B cell (primary cell): ENCODE data around the gene CLRN1.
"Not testable (repeated sequence)": the region's sequence is repeated elsewhere in the genome, so short reads cannot be mapped to it uniquely, and the experiment has no call there.

Experiments used
- EZH2 ChIP-seq: IDR thresholded peaks from 2 replicates; pipeline ENCODE4 v1.6.1; 2012; ENCODE audit warnings: borderline replicate concordance, low read depth, mild to moderate bottlenecking, moderate library complexity, low read length; ENCODE audit not compliant: insufficient read depth, poor library complexity, severe bottlenecking
- TF ChIP-seq, protein P1 (sequence below): fragments of 200-600 bp; IDR thresholded peaks from one replicate; pipeline ENCODE4 v1.8.0; 2022; ENCODE audit warnings: antibody characterized with exemption, mild to moderate bottlenecking

DNA sequence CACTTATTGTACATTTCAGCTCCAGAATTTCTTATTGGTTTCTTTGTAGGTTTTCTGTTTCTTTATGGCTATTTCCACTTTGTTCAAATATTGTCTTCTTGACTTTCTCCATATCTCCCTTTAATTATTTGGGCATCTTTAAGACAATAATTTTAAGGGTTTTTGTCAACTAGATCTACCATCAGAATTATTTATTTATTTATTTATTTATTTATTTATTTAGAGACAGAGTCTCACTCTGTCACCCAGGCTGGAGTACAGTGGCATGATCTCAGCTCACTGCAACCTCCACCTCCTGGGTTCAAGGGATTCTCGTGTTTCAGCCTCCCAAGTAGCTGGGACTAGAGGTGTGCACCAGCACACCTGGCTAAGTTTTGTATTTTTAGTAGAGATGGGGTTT is 15.9 kb upstream of the CLRN1 start:
- TF ChIP-seq, protein P1, sequence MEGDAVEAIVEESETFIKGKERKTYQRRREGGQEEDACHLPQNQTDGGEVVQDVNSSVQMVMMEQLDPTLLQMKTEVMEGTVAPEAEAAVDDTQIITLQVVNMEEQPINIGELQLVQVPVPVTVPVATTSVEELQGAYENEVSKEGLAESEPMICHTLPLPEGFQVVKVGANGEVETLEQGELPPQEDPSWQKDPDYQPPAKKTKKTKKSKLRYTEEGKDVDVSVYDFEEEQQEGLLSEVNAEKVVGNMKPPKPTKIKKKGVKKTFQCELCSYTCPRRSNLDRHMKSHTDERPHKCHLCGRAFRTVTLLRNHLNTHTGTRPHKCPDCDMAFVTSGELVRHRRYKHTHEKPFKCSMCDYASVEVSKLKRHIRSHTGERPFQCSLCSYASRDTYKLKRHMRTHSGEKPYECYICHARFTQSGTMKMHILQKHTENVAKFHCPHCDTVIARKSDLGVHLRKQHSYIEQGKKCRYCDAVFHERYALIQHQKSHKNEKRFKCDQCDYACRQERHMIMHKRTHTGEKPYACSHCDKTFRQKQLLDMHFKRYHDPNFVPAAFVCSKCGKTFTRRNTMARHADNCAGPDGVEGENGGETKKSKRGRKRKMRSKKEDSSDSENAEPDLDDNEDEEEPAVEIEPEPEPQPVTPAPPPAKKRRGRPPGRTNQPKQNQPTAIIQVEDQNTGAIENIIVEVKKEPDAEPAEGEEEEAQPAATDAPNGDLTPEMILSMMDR, result not testable (repeated sequence)
- not testable (repeated sequence) for TF ChIP-seq EZH2
